Tibial nerve (tissue), 4 donors: ENCODE measurements around the gene MAIP1. TPM values are rescaled to one million over a fixed set of nuclear protein-coding genes. Genes with fewer than 3 reads are reported as not detected.

Experiments used
- DNase-seq, 2 donors: peaks; one replicate each; pipeline ENCODE4 v3.0.0-alpha.2; 2019; ENCODE audit warnings: low spot score in 2 of 2
- H3K27ac ChIP-seq, 4 donors: fragments of 200-600 bp; sonication (generic) in 3 of 4; one replicate each; pipeline ENCODE4 v1.5.1; 2017 to 2019; ENCODE audit warnings: mild to moderate bottlenecking in 1 of 4
- H3K27me3 ChIP-seq, 2 donors: fragments of 200-600 bp; sonication (generic) in 1 of 2; one replicate each; pipeline versions ENCODE4 v1.5.1 to v1.6.0; 2017 to 2019
- H3K36me3 ChIP-seq, 3 donors: fragments of 200-600 bp; sonication (generic); one replicate each; pipeline ENCODE4 v1.5.1; 2018 to 2019
- H3K4me1 ChIP-seq, 4 donors: fragments of 200-600 bp; sonication (generic) in 3 of 4; one replicate each; pipeline ENCODE4 v1.5.1; 2017 to 2019
- H3K4me3 ChIP-seq, 4 donors: fragments of 200-600 bp; sonication (generic) in 3 of 4; one replicate each; pipeline ENCODE4 v1.5.1; 2017 to 2019; ENCODE audit warnings: mild to moderate bottlenecking in 1 of 4, moderate library complexity in 1 of 4
- H3K9me3 ChIP-seq, 4 donors: fragments of 200-600 bp; sonication (generic) in 3 of 4; one replicate each; pipeline ENCODE4 v1.5.1; 2017 to 2019
- EP300 ChIP-seq, 2 donors: sonication (generic); formaldehyde crosslinking; IDR thresholded peaks; one replicate each; pipeline ENCODE4 v1.6.1; 2017; ENCODE audit warnings: antibody characterized with exemption in 2 of 2, mild to moderate bottlenecking in 1 of 2
- POLR2A ChIP-seq, 2 donors: fragments of 450-650 bp; IDR thresholded peaks; one replicate each; pipeline ENCODE4 v1.6.1; 2017; ENCODE audit warnings: antibody characterized with exemption in 2 of 2, mild to moderate bottlenecking in 2 of 2, moderate library complexity in 2 of 2
- WGBS, 2 donors: methylation state at CpG; one replicate each; pipeline ENCODE4 v1.1.5; 2018; 5-methylcytosine and 5-hydroxymethylcytosine counted together
- total RNA-seq, 4 donors: library from RNA; depleted of rRNA; stranded (reverse); fragments of >200 nt; gene quantifications; one replicate each; pipeline ENCODE4 v1.1.0, GENCODE V29; 2016
- TF ChIP-seq, protein P1 (sequence below), 5 experiments: fragments of 200-600 bp in 3 of 5; fragments of 450-650 bp in 2 of 5; sonication (generic) in 3 of 5; IDR thresholded peaks; one replicate each; pipeline ENCODE4 v1.5.1; 2016 to 2019; ENCODE audit warnings: antibody characterized with exemption in 5 of 5, mild to moderate bottlenecking in 3 of 5, moderate library complexity in 2 of 5

The MAIP1 gene
- total RNA-seq, 4 donors from 2014 or later, result 9.0 to 16.3 (median 11.1) TPM

DNA sequence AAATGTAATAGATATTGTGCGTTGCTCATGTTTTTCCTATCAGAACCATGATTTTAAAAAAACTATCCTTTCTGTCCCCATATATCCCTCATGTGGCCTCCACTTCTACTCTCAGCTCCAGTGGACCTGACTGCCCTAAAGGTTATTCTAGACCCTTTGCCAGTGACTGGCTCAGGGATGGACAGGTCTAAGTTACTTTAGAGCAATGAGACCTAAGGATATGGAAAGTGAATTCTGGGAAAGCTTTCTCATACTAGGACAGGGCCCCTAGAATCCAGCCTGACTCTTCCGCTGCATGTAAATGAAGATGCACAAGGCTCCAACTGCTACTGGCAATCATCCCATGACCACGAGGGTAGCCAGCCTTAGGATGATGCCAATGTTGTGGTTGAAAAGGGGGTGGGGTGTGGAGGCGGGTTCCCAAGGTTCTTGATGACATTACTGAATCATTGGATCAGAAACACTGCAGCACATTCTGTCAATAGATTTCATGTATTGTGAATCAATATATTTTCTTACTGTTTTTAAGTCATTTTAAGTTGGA, 23.0 kb upstream of the MAIP1 start:
- DNase-seq, result no peak
- no peaks in the 10 kb centered on the region for H3K27me3 ChIP-seq
- no peaks in the 10 kb centered on the region for H3K9me3 ChIP-seq
- TF ChIP-seq EP300 (IDR thresholded peaks at IDR 0.05) (no peak), POLR2A (IDR thresholded peaks at IDR 0.05) (no peak)
- no peak overlapping the region for H3K4me3 ChIP-seq
- H3K4me1 ChIP-seq, result no peaks in the 10 kb centered on the region
- WGBS, 2 donors, result 70 to 73% methylated on average over 4 of the region's 4 CpGs
- H3K36me3 ChIP-seq, result peaks cover 0 to 43% (median 0%) of the 10 kb centered on the region in 3 donors
- no peak overlapping the region for H3K27ac ChIP-seq

GRCh38 chr2:199933466-199933865, 21.9 kb upstream of the MAIP1 start:
- Histone ChIP-seq H3K9me3 (no peaks in the 10 kb centered on the region), H3K27ac (no peak overlapping the region), H3K36me3 (peaks cover 0 to 54% (median 0%) of the 10 kb centered on the region in 3 donors), H3K27me3 (no peaks in the 10 kb centered on the region), H3K4me1 (no peaks in the 10 kb centered on the region), H3K4me3 (no peak overlapping the region)
- WGBS, 2 donors, result 56 to 66% methylated on average over 3 of the region's 3 CpGs
- no peak for DNase-seq
- TF ChIP-seq POLR2A (IDR thresholded peaks at IDR 0.05) (no peak), EP300 (IDR thresholded peaks at IDR 0.05) (no peak)
- TF ChIP-seq, protein P1, sequence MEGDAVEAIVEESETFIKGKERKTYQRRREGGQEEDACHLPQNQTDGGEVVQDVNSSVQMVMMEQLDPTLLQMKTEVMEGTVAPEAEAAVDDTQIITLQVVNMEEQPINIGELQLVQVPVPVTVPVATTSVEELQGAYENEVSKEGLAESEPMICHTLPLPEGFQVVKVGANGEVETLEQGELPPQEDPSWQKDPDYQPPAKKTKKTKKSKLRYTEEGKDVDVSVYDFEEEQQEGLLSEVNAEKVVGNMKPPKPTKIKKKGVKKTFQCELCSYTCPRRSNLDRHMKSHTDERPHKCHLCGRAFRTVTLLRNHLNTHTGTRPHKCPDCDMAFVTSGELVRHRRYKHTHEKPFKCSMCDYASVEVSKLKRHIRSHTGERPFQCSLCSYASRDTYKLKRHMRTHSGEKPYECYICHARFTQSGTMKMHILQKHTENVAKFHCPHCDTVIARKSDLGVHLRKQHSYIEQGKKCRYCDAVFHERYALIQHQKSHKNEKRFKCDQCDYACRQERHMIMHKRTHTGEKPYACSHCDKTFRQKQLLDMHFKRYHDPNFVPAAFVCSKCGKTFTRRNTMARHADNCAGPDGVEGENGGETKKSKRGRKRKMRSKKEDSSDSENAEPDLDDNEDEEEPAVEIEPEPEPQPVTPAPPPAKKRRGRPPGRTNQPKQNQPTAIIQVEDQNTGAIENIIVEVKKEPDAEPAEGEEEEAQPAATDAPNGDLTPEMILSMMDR (IDR thresholded peaks at IDR 0.05), result no peak

- Histone ChIP-seq H3K9me3 (no peaks in the 10 kb centered on the region), H3K27ac (no peak overlapping the region), H3K4me1 (no peaks in the 10 kb centered on the region), H3K36me3 (peaks cover 0 to 47% (median 0%) of the 10 kb centered on the region in 3 donors), H3K4me3 (no peak overlapping the region), H3K27me3 (no peaks in the 10 kb centered on the region)
- DNase-seq, result no peak
- TF ChIP-seq EP300 (IDR thresholded peaks at IDR 0.05), result no peak
- no peak for TF ChIP-seq POLR2A (IDR thresholded peaks at IDR 0.05)
- TF ChIP-seq, protein P1 (IDR thresholded peaks at IDR 0.05), result no peak
- 70 to 81% methylated on average over 2 of the region's 2 CpGs for WGBS, 2 donors
Measured at GRCh38 chr2:199936554-199936953, 18.8 kb upstream of the MAIP1 start.

- DNase-seq, result no peak
- no peaks in the 10 kb centered on the region for H3K4me1 ChIP-seq
- TF ChIP-seq EP300 (IDR thresholded peaks at IDR 0.05), result no peak
- TF ChIP-seq, protein P1 (IDR thresholded peaks at IDR 0.05), result no peak
- no peak for TF ChIP-seq POLR2A (IDR thresholded peaks at IDR 0.05)
- H3K9me3 ChIP-seq, result no peaks in the 10 kb centered on the region
- WGBS, 2 donors, result 85 to 86% methylated on average over 2 of the region's 2 CpGs
- peaks cover 0 to 52% (median 0%) of the 10 kb centered on the region in 3 donors for H3K36me3 ChIP-seq
- no peaks in the 10 kb centered on the region for H3K27me3 ChIP-seq
- no peak overlapping the region for H3K27ac ChIP-seq
- H3K4me3 ChIP-seq, result no peak overlapping the region
Measured at GRCh38 chr2:199940373-199940772, 15.0 kb upstream of the MAIP1 start.

- Histone ChIP-seq H3K27me3 (no peaks in the 10 kb centered on the region), H3K36me3 (peaks cover 0 to 64% (median 0%) of the 10 kb centered on the region in 3 donors), H3K9me3 (no peaks in the 10 kb centered on the region), H3K4me1 (no peaks in the 10 kb centered on the region), H3K4me3 (no peak overlapping the region), H3K27ac (no peak overlapping the region)
- WGBS, 2 donors, result 84% methylated on average over 4 of the region's 4 CpGs
- no peak for DNase-seq
- TF ChIP-seq EP300 (IDR thresholded peaks at IDR 0.05), result no peak
- TF ChIP-seq POLR2A (IDR thresholded peaks at IDR 0.05), result no peak
Measured at GRCh38 chr2:199943373-199943772, 12.0 kb upstream of the MAIP1 start.

GRCh38 chr2:199946196-199946595, 9.2 kb upstream of the MAIP1 start:
- no peaks in the 10 kb centered on the region for H3K27me3 ChIP-seq
- H3K4me3 ChIP-seq, result no peak overlapping the region
- DNase-seq, result no peak
- TF ChIP-seq POLR2A (IDR thresholded peaks at IDR 0.05), result no peak
- no peak for TF ChIP-seq EP300 (IDR thresholded peaks at IDR 0.05)
- TF ChIP-seq, protein P1 (IDR thresholded peaks at IDR 0.05), result no peak
- WGBS, 2 donors, result 87 to 88% methylated on average over 1 of the region's 1 CpG
- H3K36me3 ChIP-seq, result peaks cover 0 to 58% (median 0%) of the 10 kb centered on the region in 3 donors
- no peak overlapping the region for H3K27ac ChIP-seq
- no peaks in the 10 kb centered on the region for H3K9me3 ChIP-seq
- H3K4me1 ChIP-seq, result no peaks in the 10 kb centered on the region
